K562 (cell line): ENCODE measurements around the gene SMCO1. TPM values are rescaled to one million over a fixed set of nuclear protein-coding genes. Genes with fewer than 3 reads are reported as not detected.

Experiments used
- BMI1 ChIP-seq: fragments of 150-350 bp; IDR thresholded peaks from 2 replicates; pipeline ENCODE4 v1.6.1; 2014; ENCODE audit warnings: low read length
- C11orf30 ChIP-seq: fragments of 450-650 bp; IDR thresholded peaks from 2 replicates; pipeline ENCODE4 v1.6.1; 2016; ENCODE audit warnings: low read depth, mild to moderate bottlenecking
- CSDE1 ChIP-seq, 2 experiments: fragments of 450-650 bp; IDR thresholded peaks; 2 replicates each; pipeline ENCODE4 v1.6.1; 2016; ENCODE audit warnings: mild to moderate bottlenecking in 1 of 2
- KAT7 ChIP-seq: sonication (generic); formaldehyde crosslinking; IDR thresholded peaks from 2 replicates; pipeline ENCODE4 v1.8.0; 2022; ENCODE audit warnings: missing genetic modification reagents, mild to moderate bottlenecking, borderline replicate concordance
- KLF1 ChIP-seq: fragments of 450-650 bp; IDR thresholded peaks from 2 replicates; pipeline ENCODE4 v1.6.1; 2016; ENCODE audit warnings: missing genetic modification characterization, missing compliant biosample characterization
- KLF16 ChIP-seq: IDR thresholded peaks from 2 replicates; pipeline ENCODE4 v1.6.1; 2016; ENCODE audit warnings: antibody characterized with exemption
- MYBL2 ChIP-seq, 2 experiments: fragments of 450-650 bp in 1 of 2; sonication (generic) in 1 of 2; formaldehyde crosslinking in 1 of 2; IDR thresholded peaks; 2 replicates each; pipeline versions ENCODE4 v1.6.1 to v1.8.1; 2017 to 2022; ENCODE audit warnings: borderline replicate concordance in 1 of 2, inconsistent platforms in 1 of 2, low read depth in 1 of 2, mild to moderate bottlenecking in 1 of 2, missing genetic modification reagents in 1 of 2, moderate library complexity in 1 of 2
- PHB ChIP-seq: fragments of 250-450 bp; sonication (Bioruptor Pico); IDR thresholded peaks from 2 replicates; pipeline ENCODE4 v1.5.0; 2021
- SP1 ChIP-seq: sonication (generic); formaldehyde crosslinking; IDR thresholded peaks from 2 replicates; pipeline ENCODE4 v1.8.1; 2022; ENCODE audit warnings: mild to moderate bottlenecking, missing genetic modification reagents
- TARDBP ChIP-seq: fragments of 450-650 bp; IDR thresholded peaks from 2 replicates; pipeline ENCODE4 v1.6.1; 2016
- TBP ChIP-seq: optimal IDR thresholded peaks from 2 replicates; pipeline ENCODE3; 2011; ENCODE audit warnings: low read depth, low read length, improper control_type of control experiment
- TCFL5 ChIP-seq: fragments of 250-450 bp; sonication (Bioruptor Pico); conservative IDR thresholded peaks from 2 replicates; pipeline ENCODE4 v1.6.1; 2021; ENCODE audit warnings: mild to moderate bottlenecking, moderate library complexity, matching md5 sums
- THAP12 ChIP-seq: fragments of 250-450 bp; sonication (Bioruptor Pico); IDR thresholded peaks from 2 replicates; pipeline ENCODE4 v1.9.0; 2021; ENCODE audit warnings: mild to moderate bottlenecking, inconsistent platforms
- THRB ChIP-seq: fragments of 450-650 bp; formaldehyde crosslinking; conservative IDR thresholded peaks from 2 replicates; pipeline ENCODE4 v1.4.0; 2022; ENCODE audit warnings: mild to moderate bottlenecking, missing genetic modification characterization
- polyA plus RNA-seq, 8 experiments: library from polyadenylated mRNA; depleted of rRNA in 4 of 8; stranded (reverse) in 5 of 8; unstranded in 3 of 8; fragments of >200 nt; fragmentation: Nextera tagmentation in 2 of 8; fragmentation: Illumina TruSeq in 1 of 8; extraction: Ambion mirVana in 2 of 8; extraction: Trizol in 1 of 8; gene quantifications; 2 replicates each; pipeline versions ENCODE4 v1.2.1 to v1.2.3, GENCODE V29; 2011 to 2014; ENCODE audit warnings: inconsistent platforms in 1 of 8, missing spikeins in 1 of 8
- total RNA-seq, 7 experiments: library from RNA; depleted of rRNA in 6 of 7; stranded (reverse); fragments of >200 nt in 6 of 7; fragmentation: Illumina TruSeq in 2 of 7; extraction: Trizol in 2 of 7; gene quantifications; 2 replicates each; pipeline versions ENCODE4 v1.2.1 to v1.2.3, GENCODE V29; 2011 to 2021; ENCODE audit warnings: low replicate concordance in 1 of 7
- TF ChIP-seq, protein P1 (sequence below): fragments of 450-650 bp; IDR thresholded peaks from 2 replicates; pipeline ENCODE4 v1.6.1; 2017; ENCODE audit warnings: antibody characterized with exemption, mild to moderate bottlenecking
- TF ChIP-seq, protein P2 (sequence below): fragments of 200-800 bp; sonication (Bioruptor generic); IDR thresholded peaks from 2 replicates; pipeline ENCODE4 v1.6.1; 2017; ENCODE audit warnings: missing genetic modification characterization, missing compliant biosample characterization
- TF ChIP-seq, protein P3 (sequence below): fragments of 450-650 bp; IDR thresholded peaks from 2 replicates; pipeline ENCODE4 v1.6.1; 2016; ENCODE audit warnings: low read depth, mild to moderate bottlenecking, moderate library complexity

The SMCO1 gene
- total and polyA plus RNA-seq, 9 of the 15 experiments (the other 6 are each of a cell fraction or from before 2014, with no cell fraction given): 0.05 to 0.35 (median 0.12) TPM; not detected in 5

DNA sequence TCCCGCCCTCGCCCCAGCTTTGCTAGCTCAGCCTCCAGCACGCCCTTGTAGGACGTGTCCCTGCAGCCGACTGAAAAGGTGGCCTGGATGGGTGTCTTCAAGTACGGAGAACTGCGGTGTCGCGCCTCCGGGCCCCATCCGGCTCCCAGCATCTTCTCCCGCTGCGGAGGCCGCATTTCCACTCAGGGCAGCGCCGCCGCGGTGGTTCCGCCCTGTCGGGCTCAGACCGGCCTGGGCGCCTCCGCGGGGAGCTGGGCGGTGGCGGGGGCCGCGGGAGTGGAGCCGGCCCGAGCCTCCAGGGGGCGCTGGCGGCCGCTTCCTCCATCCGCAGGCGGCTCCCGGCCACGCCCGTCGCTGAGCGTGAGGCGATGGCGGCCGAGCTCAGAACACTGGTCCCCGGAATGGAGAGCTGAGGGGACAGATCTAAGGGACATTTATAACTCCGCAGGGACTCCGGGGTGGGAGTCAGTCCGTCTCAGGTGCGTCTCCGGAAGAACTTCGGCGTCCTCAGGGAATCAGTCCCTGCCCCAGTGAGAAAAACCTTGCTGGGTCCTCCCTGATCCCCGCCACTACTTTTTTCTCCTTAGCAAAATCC, 13.6 kb upstream of the SMCO1 start (continued):
- TF ChIP-seq, protein P1, sequence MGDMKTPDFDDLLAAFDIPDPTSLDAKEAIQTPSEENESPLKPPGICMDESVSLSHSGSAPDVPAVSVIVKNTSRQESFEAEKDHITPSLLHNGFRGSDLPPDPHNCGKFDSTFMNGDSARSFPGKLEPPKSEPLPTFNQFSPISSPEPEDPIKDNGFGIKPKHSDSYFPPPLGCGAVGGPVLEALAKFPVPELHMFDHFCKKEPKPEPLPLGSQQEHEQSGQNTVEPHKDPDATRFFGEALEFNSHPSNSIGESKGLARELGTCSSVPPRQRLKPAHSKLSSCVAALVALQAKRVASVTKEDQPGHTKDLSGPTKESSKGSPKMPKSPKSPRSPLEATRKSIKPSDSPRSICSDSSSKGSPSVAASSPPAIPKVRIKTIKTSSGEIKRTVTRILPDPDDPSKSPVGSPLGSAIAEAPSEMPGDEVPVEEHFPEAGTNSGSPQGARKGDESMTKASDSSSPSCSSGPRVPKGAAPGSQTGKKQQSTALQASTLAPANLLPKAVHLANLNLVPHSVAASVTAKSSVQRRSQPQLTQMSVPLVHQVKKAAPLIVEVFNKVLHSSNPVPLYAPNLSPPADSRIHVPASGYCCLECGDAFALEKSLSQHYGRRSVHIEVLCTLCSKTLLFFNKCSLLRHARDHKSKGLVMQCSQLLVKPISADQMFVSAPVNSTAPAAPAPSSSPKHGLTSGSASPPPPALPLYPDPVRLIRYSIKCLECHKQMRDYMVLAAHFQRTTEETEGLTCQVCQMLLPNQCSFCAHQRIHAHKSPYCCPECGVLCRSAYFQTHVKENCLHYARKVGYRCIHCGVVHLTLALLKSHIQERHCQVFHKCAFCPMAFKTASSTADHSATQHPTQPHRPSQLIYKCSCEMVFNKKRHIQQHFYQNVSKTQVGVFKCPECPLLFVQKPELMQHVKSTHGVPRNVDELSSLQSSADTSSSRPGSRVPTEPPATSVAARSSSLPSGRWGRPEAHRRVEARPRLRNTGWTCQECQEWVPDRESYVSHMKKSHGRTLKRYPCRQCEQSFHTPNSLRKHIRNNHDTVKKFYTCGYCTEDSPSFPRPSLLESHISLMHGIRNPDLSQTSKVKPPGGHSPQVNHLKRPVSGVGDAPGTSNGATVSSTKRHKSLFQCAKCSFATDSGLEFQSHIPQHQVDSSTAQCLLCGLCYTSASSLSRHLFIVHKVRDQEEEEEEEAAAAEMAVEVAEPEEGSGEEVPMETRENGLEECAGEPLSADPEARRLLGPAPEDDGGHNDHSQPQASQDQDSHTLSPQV: peak; percentile 73
- TF ChIP-seq THRB (CRISPR knock-in tag): no peak
- peak; percentile 95; the same call in 1 of the 2 replicates for TF ChIP-seq KAT7 (CRISPR knock-in tag)
- TF ChIP-seq TCFL5: no peak
- peak; percentile 86 for TF ChIP-seq KLF1 (tag)
- TF ChIP-seq C11orf30: no peak
- 0 out of 2 replicates have a peak, but pooled peaks have one; percentile 43 for TF ChIP-seq TARDBP
- no peak for TF ChIP-seq THAP12
- TF ChIP-seq, protein P2, sequence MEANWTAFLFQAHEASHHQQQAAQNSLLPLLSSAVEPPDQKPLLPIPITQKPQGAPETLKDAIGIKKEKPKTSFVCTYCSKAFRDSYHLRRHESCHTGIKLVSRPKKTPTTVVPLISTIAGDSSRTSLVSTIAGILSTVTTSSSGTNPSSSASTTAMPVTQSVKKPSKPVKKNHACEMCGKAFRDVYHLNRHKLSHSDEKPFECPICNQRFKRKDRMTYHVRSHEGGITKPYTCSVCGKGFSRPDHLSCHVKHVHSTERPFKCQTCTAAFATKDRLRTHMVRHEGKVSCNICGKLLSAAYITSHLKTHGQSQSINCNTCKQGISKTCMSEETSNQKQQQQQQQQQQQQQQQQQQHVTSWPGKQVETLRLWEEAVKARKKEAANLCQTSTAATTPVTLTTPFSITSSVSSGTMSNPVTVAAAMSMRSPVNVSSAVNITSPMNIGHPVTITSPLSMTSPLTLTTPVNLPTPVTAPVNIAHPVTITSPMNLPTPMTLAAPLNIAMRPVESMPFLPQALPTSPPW (CRISPR knock-in tag): peak; percentile 25; the same call in 1 of the 2 replicates
- TF ChIP-seq KLF16: no peak; the same call in 1 of the 2 replicates
- no peak for TF ChIP-seq MYBL2 (IDR thresholded peaks at IDR 0.05; ENCODE audit: low read depth)
- no peak for TF ChIP-seq MYBL2 (CRISPR knock-in tag; IDR thresholded peaks at IDR 0.05; ENCODE audit: borderline replicate concordance)
- TF ChIP-seq PHB (CRISPR knock-in tag): no peak
- TF ChIP-seq CSDE1 (IDR thresholded peaks at IDR 0.05): no peak
- peak; percentile 68 for TF ChIP-seq TBP
- no peak for TF ChIP-seq BMI1
- peak; percentile 6; the same call in 1 of the 2 replicates for TF ChIP-seq SP1 (CRISPR knock-in tag)
- TF ChIP-seq, protein P3, sequence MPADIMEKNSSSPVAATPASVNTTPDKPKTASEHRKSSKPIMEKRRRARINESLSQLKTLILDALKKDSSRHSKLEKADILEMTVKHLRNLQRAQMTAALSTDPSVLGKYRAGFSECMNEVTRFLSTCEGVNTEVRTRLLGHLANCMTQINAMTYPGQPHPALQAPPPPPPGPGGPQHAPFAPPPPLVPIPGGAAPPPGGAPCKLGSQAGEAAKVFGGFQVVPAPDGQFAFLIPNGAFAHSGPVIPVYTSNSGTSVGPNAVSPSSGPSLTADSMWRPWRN: no peak
